ENCODE measurements around the gene ELMO3. TPM values are rescaled to one million over a fixed set of nuclear protein-coding genes. Genes with fewer than 3 reads are reported as not detected.

Gene ELMO3
- total and polyA plus RNA-seq, 2 donors (not counting 3 experiments of a cell fraction or from before 2014, with no cell fraction given), result 3.9 to 5.7 TPM

- CTCF ChIA-PET, result interaction anchor here (2.3 kb wide), 1 partner anchor 10 kb away, joined by 7 read pairs; the partner anchor contains the start of gene FHOD1
- DNase-seq (ENCODE audit: low read depth, low spot score), result no peak
- no peaks in the 10 kb centered on the region for H3K27me3 ChIP-seq (ENCODE audit: control insufficient read depth in 2 of 2, insufficient read depth in 2 of 2, low read length in 2 of 2)
These were observed 38.7 kb downstream of the ELMO3 start for GRCh38 chr16:67237396-67238277.

More at GRCh38 chr16:67237396-67238277, 38.7 kb downstream of the ELMO3 start:
- Histone ChIP-seq H3K9ac (replicated peaks; ENCODE audit: extremely low read depth, insufficient read depth, low read length) (no peak overlapping the region), H3K4me2 (ENCODE audit: insufficient read depth, low read length) (no peak overlapping the region), H3K4me3 (replicated peaks in 1 of 3; ENCODE audit: insufficient read depth in 1 of 3, low read depth in 1 of 3, low read length in 3 of 3) (no peak overlapping the region), H2AFZ (ENCODE audit: low read depth, low read length) (no peak overlapping the region), H3K36me3 (ENCODE audit: control insufficient read depth in 2 of 2, extremely low read depth in 1 of 2, insufficient read depth in 2 of 2, low read length in 2 of 2) (peaks cover 11 to 58% of the 10 kb centered on the region in 2 experiments), H3K27ac (ENCODE audit: insufficient read depth, low read depth, low read length) (no peak overlapping the region), H3K79me2 (ENCODE audit: control insufficient read depth, insufficient read depth, low read length) (peaks cover 27% of the 10 kb centered on the region), H3K9me1 (replicated peaks; ENCODE audit: control insufficient read depth, extremely low read depth, insufficient read depth, low read length) (no peaks in the 10 kb centered on the region), H3K9me3 (replicated peaks; ENCODE audit: control insufficient read depth, insufficient read depth, low read length) (no peaks in the 10 kb centered on the region), H3K4me1 (ENCODE audit: control insufficient read depth, extremely low read depth, insufficient read depth, low read length) (peaks cover 21% of the 10 kb centered on the region), H4K20me1 (replicated peaks; ENCODE audit: control insufficient read depth, extremely low read depth, insufficient read depth, low read length) (no peaks in the 10 kb centered on the region)
- POLR2A ChIA-PET, result no interaction called here
- dilution Hi-C loops (cut with MboI; ENCODE audit: extremely low pct_ligation_motif_present, low sequenced_read_pairs), result no loop called here
- BruUV-seq (replicated peaks), result no TSS peak
- TF ChIP-seq CTCF (IDR thresholded peaks at IDR 0.05; ENCODE audit: extremely low read depth in 1 of 2, insufficient read depth in 1 of 2, low read depth in 1 of 2, low read length in 2 of 2), result no peak
- no peak for TF ChIP-seq MAX (IDR thresholded peaks at IDR 0.05; ENCODE audit: insufficient read depth, insufficient read length)
- no peak for TF ChIP-seq EZH2 (IDR thresholded peaks at IDR 0.05; ENCODE audit: borderline replicate concordance, low read depth, low read length, severe bottlenecking)
- no peak for TF ChIP-seq POLR2A (IDR thresholded peaks at IDR 0.05; ENCODE audit: low read depth, low read length)
- intact Hi-C loops (cut with micrococcal nuclease), result no loop called here
- FAIRE-seq, result no peak

Measured in endothelial cell of umbilical vein (primary cell).